Gastroesophageal sphincter (tissue), 3 donors: ENCODE data around the gene CDH4.

Experiments used
- CTCF ChIP-seq, 4 experiments: fragments of 200-600 bp in 2 of 4; fragments of 450-650 bp in 2 of 4; sonication (generic) in 1 of 4; IDR thresholded peaks; one replicate each; pipeline ENCODE4 v1.5.1; 2017 to 2019; ENCODE audit warnings: antibody characterized with exemption in 4 of 4, mild to moderate bottlenecking in 2 of 4, moderate library complexity in 2 of 4
- EP300 ChIP-seq: sonication (generic); formaldehyde crosslinking; IDR thresholded peaks from one replicate; pipeline ENCODE4 v1.6.1; 2017; ENCODE audit warnings: antibody characterized with exemption, mild to moderate bottlenecking
- POLR2A ChIP-seq, 2 donors: fragments of 450-650 bp; IDR thresholded peaks; one replicate each; pipeline ENCODE4 v1.6.1; 2017; ENCODE audit warnings: antibody characterized with exemption in 2 of 2, mild to moderate bottlenecking in 2 of 2, moderate library complexity in 1 of 2
- POLR2AphosphoS5 ChIP-seq: sonication (generic); formaldehyde crosslinking; IDR thresholded peaks from one replicate; pipeline ENCODE4 v1.6.1; 2017; ENCODE audit warnings: antibody characterized with exemption

- no peak for TF ChIP-seq POLR2A (IDR thresholded peaks at IDR 0.05)
- TF ChIP-seq POLR2AphosphoS5, result no peak
- TF ChIP-seq CTCF (IDR thresholded peaks at IDR 0.05), result no peak
- no peak for TF ChIP-seq EP300
These were observed 430.3 kb downstream of the CDH4 start for GRCh38 chr20:61682114-61682995.
